ENCODE data around the gene CXCR3.

CXCR3 gene

GRCh38 chrX:71617742-71618141 lies 569 bp downstream of the CXCR3 start:
- no peaks in the 10 kb centered on the region for H3K4me1 ChIP-seq (ENCODE audit: control insufficient read depth, insufficient read depth, low read length)
- CTCF ChIA-PET = interaction anchor here (0.5 to 1.3 kb wide), 2 partner anchors 35 to 897 kb away, joined by 3 read pairs; no protein-coding TSS in a partner anchor
- TF ChIP-seq ZNF398 (tag by site-specific recombination; IDR thresholded peaks at IDR 0.05) (no peak), ZNF292 (tag by site-specific recombination; IDR thresholded peaks at IDR 0.05; ENCODE audit: borderline replicate concordance, low read depth) (no peak), CTCF (tag by site-specific recombination; IDR thresholded peaks at IDR 0.05) (no peak), PRDM10 (tag by site-specific recombination; IDR thresholded peaks at IDR 0.05) (no peak), ZNF521 (tag by site-specific recombination; IDR thresholded peaks at IDR 0.05) (no peak), ZSCAN4 (tag by site-specific recombination; IDR thresholded peaks at IDR 0.05) (no peak), ZNF747 (tag by site-specific recombination; IDR thresholded peaks at IDR 0.05) (no peak), SCRT2 (tag by site-specific recombination; IDR thresholded peaks at IDR 0.05) (no peak), ZNF530 (tag by site-specific recombination; IDR thresholded peaks at IDR 0.05; ENCODE audit: low read depth) (no peak), ZNF341 (tag by site-specific recombination; IDR thresholded peaks at IDR 0.05; ENCODE audit: low read depth) (no peak)
- H3K27ac ChIP-seq (ENCODE audit: extremely low read depth, low read depth, low read length) = no peak overlapping the region
- POLR2A ChIA-PET = no interaction called here
- H3K36me3 ChIP-seq (ENCODE audit: control insufficient read depth in 2 of 2, insufficient read depth in 1 of 2, low read length in 2 of 2) = peaks cover 0 to 8% of the 10 kb centered on the region in 2 experiments; a peak in 2 of 3 replicates
- no peaks in the 10 kb centered on the region for H3K9me3 ChIP-seq (ENCODE audit: control insufficient read depth, insufficient read depth, low read depth, low read length)
- H3K4me3 ChIP-seq (ENCODE audit: low read depth, low read length) = no peak overlapping the region

- H3K36me3 ChIP-seq (ENCODE audit: control insufficient read depth in 2 of 2, insufficient read depth in 1 of 2, low read length in 2 of 2) = peaks cover 0 to 14% of the 10 kb centered on the region in 2 experiments; a peak in 2 of 3 replicates
- H3K4me3 ChIP-seq (ENCODE audit: low read depth, low read length) = no peak overlapping the region
- no peaks in the 10 kb centered on the region for H3K9me3 ChIP-seq (ENCODE audit: control insufficient read depth, insufficient read depth, low read depth, low read length)
- no peaks in the 10 kb centered on the region for H3K4me1 ChIP-seq (ENCODE audit: control insufficient read depth, insufficient read depth, low read length)
- POLR2A ChIA-PET = no interaction called here
- H3K27ac ChIP-seq (ENCODE audit: extremely low read depth, low read depth, low read length) = no peak overlapping the region
- TF ChIP-seq GLI4 (tag by site-specific recombination; IDR thresholded peaks at IDR 0.05) = no peak
- TF ChIP-seq ZBTB49 (tag by site-specific recombination; IDR thresholded peaks at IDR 0.05; ENCODE audit: low read depth) = no peak
- TF ChIP-seq AEBP2 (tag by site-specific recombination; IDR thresholded peaks at IDR 0.05; ENCODE audit: borderline replicate concordance) = no peak
- TF ChIP-seq KLF16 (tag by site-specific recombination; IDR thresholded peaks at IDR 0.05) = no peak
- CTCF ChIA-PET = no interaction called here
Measured at GRCh38 chrX:71616672-71617529, 1.4 kb downstream of the CXCR3 start.
